Breast epithelium (tissue), 3 donors: Measurements from ENCODE around the gene SNRPN.

Experiments
- POLR2A ChIP-seq: fragments of 450-650 bp; IDR thresholded peaks from one replicate; pipeline ENCODE4 v1.6.1; 2016; ENCODE audit warnings: antibody characterized with exemption, mild to moderate bottlenecking, moderate library complexity
- TF ChIP-seq, protein P1 (sequence below), 3 donors: fragments of 450-650 bp; IDR thresholded peaks; one replicate each; pipeline ENCODE4 v1.5.1; 2016 to 2017; ENCODE audit warnings: antibody characterized with exemption in 3 of 3, mild to moderate bottlenecking in 3 of 3, moderate library complexity in 3 of 3

DNA sequence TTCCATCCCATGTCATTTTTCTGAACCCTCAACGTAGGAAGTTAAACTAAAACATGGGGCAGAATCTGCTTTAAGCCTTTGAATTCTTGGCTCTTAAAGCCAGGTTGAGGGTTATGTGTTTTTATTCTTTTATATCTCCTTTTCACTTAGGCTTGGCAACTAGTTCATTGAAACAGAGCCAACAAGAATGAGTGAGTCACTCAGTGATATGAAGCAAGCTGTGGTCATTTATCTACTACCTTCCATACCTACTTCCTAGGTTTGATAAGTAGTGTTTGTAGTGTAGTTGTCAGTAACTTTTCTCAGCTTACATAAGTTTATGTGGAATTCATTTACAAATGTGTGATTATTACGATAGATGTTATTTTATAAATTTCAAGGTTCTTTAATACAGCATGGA lies 67.4 kb downstream of the SNRPN start:
- TF ChIP-seq, protein P1, sequence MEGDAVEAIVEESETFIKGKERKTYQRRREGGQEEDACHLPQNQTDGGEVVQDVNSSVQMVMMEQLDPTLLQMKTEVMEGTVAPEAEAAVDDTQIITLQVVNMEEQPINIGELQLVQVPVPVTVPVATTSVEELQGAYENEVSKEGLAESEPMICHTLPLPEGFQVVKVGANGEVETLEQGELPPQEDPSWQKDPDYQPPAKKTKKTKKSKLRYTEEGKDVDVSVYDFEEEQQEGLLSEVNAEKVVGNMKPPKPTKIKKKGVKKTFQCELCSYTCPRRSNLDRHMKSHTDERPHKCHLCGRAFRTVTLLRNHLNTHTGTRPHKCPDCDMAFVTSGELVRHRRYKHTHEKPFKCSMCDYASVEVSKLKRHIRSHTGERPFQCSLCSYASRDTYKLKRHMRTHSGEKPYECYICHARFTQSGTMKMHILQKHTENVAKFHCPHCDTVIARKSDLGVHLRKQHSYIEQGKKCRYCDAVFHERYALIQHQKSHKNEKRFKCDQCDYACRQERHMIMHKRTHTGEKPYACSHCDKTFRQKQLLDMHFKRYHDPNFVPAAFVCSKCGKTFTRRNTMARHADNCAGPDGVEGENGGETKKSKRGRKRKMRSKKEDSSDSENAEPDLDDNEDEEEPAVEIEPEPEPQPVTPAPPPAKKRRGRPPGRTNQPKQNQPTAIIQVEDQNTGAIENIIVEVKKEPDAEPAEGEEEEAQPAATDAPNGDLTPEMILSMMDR (IDR thresholded peaks at IDR 0.05), result no peak
- no peak for TF ChIP-seq POLR2A
